Measurements from ENCODE around the gene SPTBN1. TPM values are rescaled to one million over a fixed set of nuclear protein-coding genes. Genes with fewer than 3 reads are reported as not detected.
A peak's percentile ranks its signal among the peaks of the same experiment; 100 is the strongest.

Gene SPTBN1
- total RNA-seq, 1 donor from 2014 or later = 217 TPM

DNA sequence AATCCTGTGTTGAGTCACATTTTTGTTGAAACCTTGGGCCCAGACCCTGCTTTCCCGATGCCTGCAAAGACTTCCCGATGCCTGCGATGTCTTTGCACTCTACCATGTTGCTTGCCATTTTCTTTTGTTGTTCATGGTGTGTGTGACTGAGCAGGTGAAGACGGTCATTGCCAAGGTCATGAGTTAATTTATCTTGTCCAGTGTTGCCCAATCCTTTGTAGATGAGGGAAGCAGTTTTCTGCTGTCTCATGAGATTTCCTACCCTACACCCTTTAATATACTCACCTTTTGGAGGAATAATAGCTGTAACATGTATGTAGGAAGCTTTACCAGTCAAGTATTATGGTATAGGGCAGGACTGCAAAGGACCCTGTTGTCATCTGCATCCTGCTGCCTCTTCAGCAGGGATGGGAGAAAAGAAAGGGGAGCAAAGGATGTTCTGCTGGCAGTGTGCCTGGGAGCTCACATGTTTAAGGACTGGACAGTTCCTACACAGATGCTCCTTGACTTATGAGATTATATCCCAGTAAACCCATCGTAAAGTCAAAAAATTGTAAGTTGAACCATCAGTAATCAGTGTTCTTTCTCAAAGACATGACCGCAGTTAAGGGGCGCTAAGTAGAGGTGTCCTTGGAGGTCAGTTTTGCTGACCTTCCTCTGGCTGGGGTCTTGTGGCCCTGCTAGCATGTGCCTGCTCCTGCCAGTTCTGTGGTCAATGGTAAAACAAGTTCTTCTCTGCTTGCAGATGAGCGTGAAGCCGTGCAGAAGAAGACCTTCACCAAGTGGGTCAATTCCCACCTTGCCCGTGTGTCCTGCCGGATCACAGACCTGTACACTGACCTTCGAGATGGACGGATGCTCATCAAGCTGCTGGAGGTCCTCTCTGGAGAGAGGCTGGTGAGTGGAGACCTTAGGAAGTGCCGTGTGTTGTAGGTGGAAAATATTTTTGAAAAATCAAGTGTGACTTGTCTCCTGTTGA, 142.5 kb downstream of the SPTBN1 start:
- Mint-ChIP-seq H3K9me3 (peaks cover 2% of the 10 kb centered on the region), H3K4me3 (no peak overlapping the region), H3K36me3 (ENCODE audit: low read depth) (peaks cover 34% of the 10 kb centered on the region), H3K27me3 (ENCODE audit: low read depth) (no peaks in the 10 kb centered on the region), H3K27ac (ENCODE audit: unreplicated experiment) (no peak overlapping the region), H3K4me1 (peaks cover 46% of the 10 kb centered on the region)
- DNase-seq (ENCODE audit: low read depth, low spot score) = no peak
- TF ChIP-seq, protein P1, sequence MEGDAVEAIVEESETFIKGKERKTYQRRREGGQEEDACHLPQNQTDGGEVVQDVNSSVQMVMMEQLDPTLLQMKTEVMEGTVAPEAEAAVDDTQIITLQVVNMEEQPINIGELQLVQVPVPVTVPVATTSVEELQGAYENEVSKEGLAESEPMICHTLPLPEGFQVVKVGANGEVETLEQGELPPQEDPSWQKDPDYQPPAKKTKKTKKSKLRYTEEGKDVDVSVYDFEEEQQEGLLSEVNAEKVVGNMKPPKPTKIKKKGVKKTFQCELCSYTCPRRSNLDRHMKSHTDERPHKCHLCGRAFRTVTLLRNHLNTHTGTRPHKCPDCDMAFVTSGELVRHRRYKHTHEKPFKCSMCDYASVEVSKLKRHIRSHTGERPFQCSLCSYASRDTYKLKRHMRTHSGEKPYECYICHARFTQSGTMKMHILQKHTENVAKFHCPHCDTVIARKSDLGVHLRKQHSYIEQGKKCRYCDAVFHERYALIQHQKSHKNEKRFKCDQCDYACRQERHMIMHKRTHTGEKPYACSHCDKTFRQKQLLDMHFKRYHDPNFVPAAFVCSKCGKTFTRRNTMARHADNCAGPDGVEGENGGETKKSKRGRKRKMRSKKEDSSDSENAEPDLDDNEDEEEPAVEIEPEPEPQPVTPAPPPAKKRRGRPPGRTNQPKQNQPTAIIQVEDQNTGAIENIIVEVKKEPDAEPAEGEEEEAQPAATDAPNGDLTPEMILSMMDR (conservative IDR thresholded peaks at IDR 0.05) = no peak

DNA sequence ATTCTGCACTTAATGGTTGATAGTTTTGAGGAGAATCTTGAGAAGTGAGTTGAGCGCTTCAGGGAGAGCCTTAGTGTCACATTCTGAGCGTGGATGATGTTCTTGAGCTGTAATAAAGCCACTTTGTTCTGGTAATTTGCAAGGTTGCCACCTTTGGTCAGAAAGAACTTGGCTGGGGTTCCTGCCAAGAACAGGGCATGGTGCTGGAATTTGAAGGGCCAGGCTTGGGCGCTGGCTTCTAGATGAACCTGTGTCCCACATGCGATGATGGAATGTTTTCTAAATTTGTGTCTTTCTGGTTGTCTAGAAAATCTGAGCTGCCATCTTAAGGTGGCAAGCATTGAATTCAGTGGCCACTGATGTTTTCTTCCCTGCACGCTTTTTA, 143.2 kb downstream of the SPTBN1 start:
- Mint-ChIP-seq H3K4me1 (peaks cover 52% of the 10 kb centered on the region), H3K9me3 (peaks cover under 1% of the 10 kb centered on the region), H3K4me3 (no peak overlapping the region), H3K27ac (ENCODE audit: unreplicated experiment) (no peak overlapping the region), H3K36me3 (ENCODE audit: low read depth) (peaks cover 34% of the 10 kb centered on the region), H3K27me3 (ENCODE audit: low read depth) (no peaks in the 10 kb centered on the region)
- no peak for DNase-seq (ENCODE audit: low read depth, low spot score)
- TF ChIP-seq, protein P1 (conservative IDR thresholded peaks at IDR 0.05) = no peak

DNA sequence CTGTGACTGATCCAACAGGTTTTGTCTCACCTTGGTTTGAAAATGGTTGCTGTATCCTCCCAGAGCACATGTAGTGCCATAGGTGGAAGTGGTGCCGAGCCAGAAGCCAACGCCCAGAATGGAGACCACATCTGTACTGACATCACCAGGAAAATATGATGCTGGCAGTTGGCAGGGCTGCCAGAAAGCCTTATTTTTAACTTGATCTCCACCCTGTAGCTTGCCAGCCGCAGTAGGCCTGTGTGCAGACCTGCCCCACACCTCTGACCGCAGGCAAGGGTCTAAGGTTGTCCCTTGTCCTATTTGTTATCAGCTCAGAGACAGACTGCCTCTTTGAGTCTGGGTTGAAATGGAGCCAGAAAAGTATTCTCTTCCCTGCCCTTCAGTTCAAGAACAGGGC, 143.8 kb downstream of the SPTBN1 start:
- H3K4me1 Mint-ChIP-seq = peaks cover 57% of the 10 kb centered on the region
- no peaks in the 10 kb centered on the region for H3K27me3 Mint-ChIP-seq (ENCODE audit: low read depth)
- no peaks in the 10 kb centered on the region for H3K9me3 Mint-ChIP-seq
- TF ChIP-seq, protein P1 (conservative IDR thresholded peaks at IDR 0.05) = no peak
- no peak for DNase-seq (ENCODE audit: low read depth, low spot score)
- H3K36me3 Mint-ChIP-seq (ENCODE audit: low read depth) = peaks cover 34% of the 10 kb centered on the region
- no peak overlapping the region for H3K4me3 Mint-ChIP-seq
- no peak overlapping the region for H3K27ac Mint-ChIP-seq (ENCODE audit: unreplicated experiment)

DNA sequence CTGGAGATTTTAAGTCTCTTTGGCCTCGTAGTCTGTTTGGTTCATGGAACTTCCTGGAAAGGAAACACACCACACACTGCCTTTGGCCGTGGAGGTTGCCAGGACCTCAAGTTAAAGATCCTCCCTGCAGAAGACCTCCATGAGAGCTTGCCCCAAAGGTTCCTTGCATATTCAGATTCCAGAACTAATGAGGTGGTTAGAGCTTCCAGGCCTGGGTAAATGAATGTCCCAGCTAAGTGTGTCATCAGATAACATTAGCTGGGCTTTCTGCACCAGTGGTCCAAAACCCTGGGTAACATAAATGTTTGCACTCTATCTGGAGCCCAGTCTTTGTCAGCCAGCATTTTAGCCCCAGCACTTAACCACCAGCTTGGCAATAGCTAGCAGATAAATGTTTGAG, 145.2 kb downstream of the SPTBN1 start:
- TF ChIP-seq, protein P1 (conservative IDR thresholded peaks at IDR 0.05) = no peak
- Mint-ChIP-seq H3K4me3 (no peak overlapping the region), H3K27me3 (ENCODE audit: low read depth) (no peaks in the 10 kb centered on the region), H3K4me1 (peaks cover 57% of the 10 kb centered on the region), H3K9me3 (no peaks in the 10 kb centered on the region), H3K36me3 (ENCODE audit: low read depth) (peaks cover 30% of the 10 kb centered on the region), H3K27ac (ENCODE audit: unreplicated experiment) (no peak overlapping the region)
- no peak for DNase-seq (ENCODE audit: low read depth, low spot score)

DNA sequence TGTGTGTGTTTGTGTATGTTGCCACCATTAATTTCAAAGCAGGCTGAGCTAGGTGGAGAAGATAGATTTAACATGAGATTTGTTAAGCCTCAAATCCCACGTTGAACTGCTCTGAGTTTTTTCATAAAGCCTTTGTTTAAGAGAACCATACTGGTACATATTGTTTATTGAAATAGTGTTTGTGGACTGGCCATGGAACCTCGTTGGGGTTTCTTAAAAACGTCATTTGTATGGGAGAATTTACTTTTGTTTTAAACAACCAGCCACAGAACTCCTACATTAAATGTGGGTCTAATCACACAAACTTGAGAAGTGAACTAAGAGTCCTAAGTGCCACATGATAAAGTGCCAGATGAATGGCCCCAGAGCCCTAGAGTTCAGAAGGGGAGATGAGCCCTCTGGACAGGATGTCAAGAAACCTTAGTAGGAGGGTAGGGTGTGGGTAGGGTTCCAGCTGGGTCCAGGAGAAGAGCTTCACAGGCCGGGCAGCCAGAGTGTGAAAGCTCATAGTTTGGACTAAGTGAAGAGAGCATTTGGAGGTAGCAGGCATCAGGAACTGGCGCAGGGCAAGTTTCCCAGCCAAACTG, 146.7 kb downstream of the SPTBN1 start:
- Mint-ChIP-seq H3K4me3 (no peak overlapping the region), H3K27me3 (ENCODE audit: low read depth) (no peaks in the 10 kb centered on the region), H3K27ac (ENCODE audit: unreplicated experiment) (peak overlapping the region; percentile 78), H3K9me3 (no peaks in the 10 kb centered on the region), H3K36me3 (ENCODE audit: low read depth) (peaks cover 24% of the 10 kb centered on the region), H3K4me1 (peaks cover 53% of the 10 kb centered on the region)
- no peak for DNase-seq (ENCODE audit: low read depth, low spot score)
- TF ChIP-seq, protein P1 (conservative IDR thresholded peaks at IDR 0.05) = no peak
